Measurements from ENCODE around the gene GPX4.

GPX4 gene

GRCh38 chr19:1102407-1103131 is 1.2 kb upstream of the GPX4 start:
- DNase-seq (ENCODE audit: low spot score), result no peak

GRCh38 chr19:1103132-1103707 is 574 bp upstream of the GPX4 start:
- DNase-seq (ENCODE audit: low spot score), result no peak

- peak; percentile 65 for DNase-seq (ENCODE audit: low spot score)
These were observed 665 bp downstream of the GPX4 start for GRCh38 chr19:1104311-1105007.

GRCh38 chr19:1105008-1105872 is 1.4 kb downstream of the GPX4 start:
- DNase-seq (ENCODE audit: low spot score), result peak; percentile 46

- no peak for DNase-seq (ENCODE audit: low spot score)
These were observed 2.4 kb downstream of the GPX4 start for GRCh38 chr19:1105873-1106840.

- no peak for DNase-seq (ENCODE audit: low spot score)
These were observed 3.3 kb downstream of the GPX4 start for GRCh38 chr19:1106841-1107660.

GRCh38 chr19:1107661-1108261 is 4.0 kb downstream of the GPX4 start:
- DNase-seq (ENCODE audit: low spot score), result no peak

- no peak for DNase-seq (ENCODE audit: low spot score)
These were observed 4.7 kb downstream of the GPX4 start for GRCh38 chr19:1108291-1109031.

GRCh38 chr19:1109032-1109551 is 5.3 kb downstream of the GPX4 start:
- DNase-seq (ENCODE audit: low spot score), result no peak

- DNase-seq (ENCODE audit: low spot score), result no peak
These were observed 6.2 kb downstream of the GPX4 start for GRCh38 chr19:1109697-1110671.

- no peak for DNase-seq (ENCODE audit: low spot score)
These were observed 7.2 kb downstream of the GPX4 start for GRCh38 chr19:1110809-1111640.

- DNase-seq (ENCODE audit: low spot score), result no peak
These were observed 8.0 kb downstream of the GPX4 start for GRCh38 chr19:1111641-1112267.

GRCh38 chr19:1112268-1113029 is 8.7 kb downstream of the GPX4 start:
- DNase-seq (ENCODE audit: low spot score), result no peak

GRCh38 chr19:1113030-1113985 is 9.5 kb downstream of the GPX4 start:
- DNase-seq (ENCODE audit: low spot score), result peak; percentile 91
